HG02884 (cell line): Measurements from ENCODE around the gene IL26.

ENCODE experiments used
- ATAC-seq: cut with Tn5 transposase; IDR thresholded peaks from one replicate; pipeline ENCODE4 v1.9.1; 2021; ENCODE audit warnings: mild to moderate bottlenecking, moderate library complexity; ENCODE audit not compliant: unreplicated experiment

IL26 gene

DNA sequence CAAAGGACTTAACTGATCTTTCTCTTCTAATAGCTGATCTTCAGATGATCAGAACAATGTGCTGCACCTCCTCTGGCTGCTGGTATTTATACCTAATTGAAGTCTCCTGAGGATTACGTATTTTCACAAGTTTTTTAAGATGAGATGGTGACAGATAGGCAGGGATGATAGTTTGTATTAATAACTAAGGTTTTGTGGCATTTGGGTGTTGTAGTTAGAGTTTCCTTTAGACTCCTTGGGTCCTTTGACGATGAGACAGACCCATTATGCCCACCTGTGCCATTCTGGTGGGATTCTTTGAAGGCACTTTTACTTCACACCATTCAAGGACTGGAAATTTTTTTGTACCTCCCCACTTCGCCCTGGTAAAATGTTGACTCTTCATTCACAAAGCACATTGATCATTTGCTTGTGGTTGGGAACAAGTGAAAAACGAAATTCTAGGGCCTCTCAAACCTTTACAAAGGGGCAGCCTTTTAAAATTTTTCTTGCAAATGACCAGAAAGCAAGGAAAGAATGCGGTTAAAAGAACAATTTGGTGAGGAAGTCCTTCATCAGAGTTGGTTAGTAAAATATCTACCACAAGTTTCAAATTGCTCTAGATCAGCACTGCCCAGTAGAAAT, 65.8 kb downstream of the IL26 start, which contains the start of gene IFNG:
Gene IFNG, minus strand, starts transcription at position 60 of the 624 bp plus-strand sequence. CDS start 125 bp downstream, outside the sequence.
- ATAC-seq, result no peak

- ATAC-seq, result no peak
Measured at GRCh38 chr12:68158432-68158831, 67.2 kb downstream of the IL26 start.

- ATAC-seq, result no peak
Measured at GRCh38 chr12:68157380-68157779, 68.2 kb downstream of the IL26 start.

DNA sequence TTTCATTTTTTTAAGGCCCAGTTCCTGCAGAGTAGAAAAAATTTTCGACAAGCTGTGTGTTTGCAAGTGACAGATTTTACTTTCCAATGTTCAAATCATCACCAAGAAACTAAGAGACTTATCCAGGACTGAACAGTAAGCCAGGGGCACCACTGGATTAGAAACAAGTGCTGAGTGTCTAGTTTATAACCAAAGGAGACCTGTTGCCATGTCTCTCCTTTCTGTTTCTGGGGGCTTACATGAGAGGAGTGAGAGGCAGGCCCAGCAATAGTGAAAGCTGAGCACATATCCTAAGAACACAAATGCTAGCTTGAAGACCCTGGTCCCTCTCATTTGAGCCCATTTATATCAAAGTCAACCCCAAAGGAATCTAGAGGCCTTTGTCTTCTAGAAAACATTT, 69.0 kb downstream of the IL26 start:
- ATAC-seq, result no peak

GRCh38 chr12:68154779-68155178, 70.8 kb downstream of the IL26 start:
- ATAC-seq, result no peak
